Adrenal gland (tissue), 12 donors: ENCODE measurements around the gene SRRT. TPM values are rescaled to one million over a fixed set of nuclear protein-coding genes. Genes with fewer than 3 reads are reported as not detected.
"Not testable (repeated sequence)": the region's sequence is repeated elsewhere in the genome, so short reads cannot be mapped to it uniquely, and the experiment has no call there.

Experiments used
- DNase-seq, 7 donors: peaks; one replicate each; pipeline ENCODE4 v3.0.0-alpha.2; 2019 to 2020
- H3K27ac ChIP-seq, 5 donors: fragments of 200-600 bp; sonication (generic) in 4 of 5; 1 replicate in 3 of 5; 2 replicates in 2 of 5; pipeline versions ENCODE4 v1.5.1 to v1.8.0; 2016 to 2020; ENCODE audit warnings: mild to moderate bottlenecking in 1 of 5
- H3K27me3 ChIP-seq: fragments of 200-600 bp; 2 replicates; pipeline ENCODE4 v1.8.0; 2021
- H3K36me3 ChIP-seq, 2 donors: fragments of 200-600 bp; replicated peaks in 1 of 2; 1 replicate in 1 of 2; 2 replicates in 1 of 2; pipeline versions ENCODE4 v1.5.1 to v1.8.0; 2018 to 2022
- H3K4me1 ChIP-seq, 2 donors: fragments of 200-600 bp; replicated peaks in 1 of 2; 1 replicate in 1 of 2; 2 replicates in 1 of 2; pipeline versions ENCODE4 v1.5.1 to v1.8.0; 2018 to 2021
- H3K4me3 ChIP-seq, 4 donors: fragments of 200-600 bp; sonication (generic) in 3 of 4; one replicate each; pipeline ENCODE4 v1.5.1; 2016 to 2018
- H3K9me3 ChIP-seq, 3 donors: fragments of 200-600 bp; sonication (generic) in 1 of 3; replicated peaks in 1 of 3; 1 replicate in 2 of 3; 2 replicates in 1 of 3; pipeline versions ENCODE4 v1.5.1 to v1.8.0; 2016 to 2021
- POLR2A ChIP-seq, 2 donors: fragments of 450-650 bp; IDR thresholded peaks; one replicate each; pipeline ENCODE4 v1.6.1; 2017; ENCODE audit warnings: antibody characterized with exemption in 2 of 2, mild to moderate bottlenecking in 2 of 2, moderate library complexity in 1 of 2
- WGBS, 4 donors: extraction: QIAGEN DNeasy Blood & Tissue Kit in 2 of 4; methylation state at CpG; one replicate each; pipeline versions ENCODE4 v1.1.5 to v1.1.7; 2013 to 2017; 5-methylcytosine and 5-hydroxymethylcytosine counted together
- intact Hi-C, 2 donors: fragments of 100-400 bp; cut with DNase I; formaldehyde crosslinking; loops; one replicate each; pipeline versions ENCODE4 v1.14.1 to v1.15.0; 2022 to 2023
- polyA plus RNA-seq, 3 donors: library from polyadenylated mRNA; stranded (reverse); fragments of 200-250 nt in 2 of 3; fragments of 350-450 nt in 1 of 3; fragmentation: Illumina TruSeq in 1 of 3; extraction: RNeasy Lipid Tissue Mini Kit (QIAGEN cat#74804) in 1 of 3; gene quantifications; one replicate each; pipeline ENCODE4 v1.2.3, GENCODE V29; 2013 to 2014
- total RNA-seq, 9 donors: library from RNA; depleted of rRNA in 4 of 9; stranded (reverse); fragments of >200 nt in 4 of 9; fragments of 120-200 nt in 1 of 9; fragmentation: NEBNext Ultra II Directional in 1 of 9; extraction: Animal tissue kit (Norgen Biotek cat#: 25700) in 1 of 9; gene quantifications; one replicate each; pipeline versions ENCODE4 v1.1.0 to v1.2.4, GENCODE V29; 2013 to 2023
- TF ChIP-seq, protein P1 (sequence below), 6 experiments: fragments of 450-650 bp in 4 of 6; fragments of 200-600 bp in 2 of 6; sonication (generic) in 1 of 6; IDR thresholded peaks; 1 replicate in 5 of 6; 2 replicates in 1 of 6; pipeline versions ENCODE4 v1.5.1 to v1.8.0; 2016 to 2021; ENCODE audit warnings: antibody characterized with exemption in 6 of 6, mild to moderate bottlenecking in 2 of 6, moderate library complexity in 1 of 6
- donor health status: healthy with polysubstance abuse.
- donor health status: Bipolar disorder and iron deficiency.
- donor health status: DM: yes; HTN: yes; CAD: no.
- donor health status: DM: no; HTN: no; CAD: no.
- donor health status: DM: no; HTN: no; CAD: no.
- donor health status: DM: yes; HTN: yes; CAD: no.

The SRRT gene
- total and polyA plus RNA-seq, 12 donors, result 44.0 to 289 (median 97.1) TPM

DNA sequence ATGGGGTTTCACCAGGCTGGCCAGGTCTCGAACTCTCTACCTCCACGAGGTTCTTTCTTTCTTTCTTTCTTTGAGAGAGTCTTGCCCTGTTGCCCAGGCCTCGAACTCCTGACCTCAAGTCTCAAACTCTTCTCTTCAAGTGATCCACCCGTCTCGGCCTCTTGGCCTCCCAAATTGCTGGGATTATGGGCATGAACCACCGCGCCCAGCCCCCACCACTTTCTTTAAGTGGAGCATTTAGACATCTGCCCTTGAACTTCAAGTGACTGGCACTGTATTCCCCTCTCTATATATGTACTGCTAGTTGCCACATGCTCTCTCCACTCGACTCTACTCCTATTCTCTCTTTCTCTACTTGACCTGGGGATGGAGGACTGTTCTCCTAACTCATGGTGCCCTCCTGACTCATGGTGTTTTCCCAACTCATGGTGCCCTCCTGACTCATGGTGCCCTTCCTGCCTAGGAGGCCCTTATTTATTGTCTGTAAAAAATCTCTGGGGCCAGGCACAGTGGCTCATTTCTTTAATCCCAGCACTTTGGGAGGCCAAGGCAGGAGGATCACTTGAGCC is 40.1 kb downstream of the SRRT start:
- 77 to 83% (median 81%) methylated on average over 8 of the region's 8 CpGs for WGBS, 4 donors
- TF ChIP-seq, protein P1, sequence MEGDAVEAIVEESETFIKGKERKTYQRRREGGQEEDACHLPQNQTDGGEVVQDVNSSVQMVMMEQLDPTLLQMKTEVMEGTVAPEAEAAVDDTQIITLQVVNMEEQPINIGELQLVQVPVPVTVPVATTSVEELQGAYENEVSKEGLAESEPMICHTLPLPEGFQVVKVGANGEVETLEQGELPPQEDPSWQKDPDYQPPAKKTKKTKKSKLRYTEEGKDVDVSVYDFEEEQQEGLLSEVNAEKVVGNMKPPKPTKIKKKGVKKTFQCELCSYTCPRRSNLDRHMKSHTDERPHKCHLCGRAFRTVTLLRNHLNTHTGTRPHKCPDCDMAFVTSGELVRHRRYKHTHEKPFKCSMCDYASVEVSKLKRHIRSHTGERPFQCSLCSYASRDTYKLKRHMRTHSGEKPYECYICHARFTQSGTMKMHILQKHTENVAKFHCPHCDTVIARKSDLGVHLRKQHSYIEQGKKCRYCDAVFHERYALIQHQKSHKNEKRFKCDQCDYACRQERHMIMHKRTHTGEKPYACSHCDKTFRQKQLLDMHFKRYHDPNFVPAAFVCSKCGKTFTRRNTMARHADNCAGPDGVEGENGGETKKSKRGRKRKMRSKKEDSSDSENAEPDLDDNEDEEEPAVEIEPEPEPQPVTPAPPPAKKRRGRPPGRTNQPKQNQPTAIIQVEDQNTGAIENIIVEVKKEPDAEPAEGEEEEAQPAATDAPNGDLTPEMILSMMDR (IDR thresholded peaks at IDR 0.05), result no peak
- no peak for TF ChIP-seq POLR2A (IDR thresholded peaks at IDR 0.05)

DNA sequence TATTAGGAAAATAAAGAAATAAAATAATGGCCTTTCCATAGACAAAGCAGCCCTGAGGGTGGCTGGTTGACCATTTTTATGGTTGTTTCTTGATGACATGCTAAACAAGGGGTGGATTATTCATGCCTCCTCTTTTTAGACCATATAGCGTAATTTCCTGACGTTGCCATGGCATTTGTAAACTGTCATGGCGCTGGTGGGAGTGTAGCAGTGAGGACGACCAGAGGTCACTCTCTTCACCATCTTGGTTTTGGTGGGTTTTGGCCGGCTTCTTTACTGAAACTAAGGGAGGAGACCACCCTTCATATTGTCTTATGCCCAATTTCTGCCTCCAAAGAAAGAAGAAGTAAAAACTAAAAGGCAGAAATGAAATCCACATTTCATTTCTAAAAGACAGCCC is 44.4 kb downstream of the SRRT start:
- H3K36me3 ChIP-seq, intact Hi-C loops, H3K4me3 ChIP-seq, H3K4me1 ChIP-seq, H3K27ac ChIP-seq, H3K9me3 ChIP-seq, H3K27me3 ChIP-seq, DNase-seq: not testable (repeated sequence)
- WGBS, 4 donors, result 81 to 89% (median 85%) methylated on average over 5 of the region's 5 CpGs

More for the DNA sequence above, 40.1 kb downstream of the SRRT start:
- Histone ChIP-seq H3K27ac (no peak overlapping the region), H3K27me3 (no peaks in the 10 kb centered on the region), H3K4me3 (no peak overlapping the region), H3K4me1 (no peaks in the 10 kb centered on the region), H3K36me3 (no peaks in the 10 kb centered on the region), H3K9me3 (no peaks in the 10 kb centered on the region)
- intact Hi-C loops, result no loop called here
- no peak for DNase-seq

DNA sequence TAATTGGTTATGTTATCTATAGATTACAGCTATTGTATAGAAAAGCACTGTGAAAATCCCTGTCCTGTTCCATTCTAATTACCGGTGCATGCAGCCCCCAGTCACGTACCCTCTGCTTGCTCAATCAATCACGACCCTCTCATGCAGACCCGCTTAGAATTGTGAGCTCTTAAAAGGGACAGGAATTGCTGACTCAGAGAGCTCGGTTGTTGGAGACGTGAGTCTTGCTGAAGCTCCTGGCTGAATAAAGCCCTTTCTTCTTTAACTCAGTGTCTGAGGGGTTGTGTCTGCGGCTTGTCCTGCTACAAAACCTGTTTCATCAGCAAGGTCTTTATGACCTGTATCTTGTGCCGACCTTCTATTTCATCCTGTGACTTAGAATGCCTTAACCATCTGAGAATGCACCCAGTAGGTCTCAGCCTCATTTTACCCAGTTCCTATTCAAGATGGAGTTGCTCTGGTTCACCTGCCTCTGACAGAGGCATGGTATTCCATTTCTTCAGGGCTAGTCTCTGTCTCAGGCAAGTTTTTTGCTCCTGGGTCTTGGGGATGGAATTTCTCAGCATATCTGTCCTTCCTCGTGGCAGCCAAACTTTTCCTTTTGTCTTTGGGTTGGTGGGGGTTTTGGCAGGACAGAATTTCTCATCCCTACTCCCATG is 45.0 kb downstream of the SRRT start:
- H3K4me1 ChIP-seq, H3K36me3 ChIP-seq, H3K4me3 ChIP-seq, H3K27ac ChIP-seq, H3K9me3 ChIP-seq, H3K27me3 ChIP-seq, DNase-seq, intact Hi-C loops: not testable (repeated sequence)
- 65 to 76% (median 74%) methylated on average over 8 to 9 of the region's 9 CpGs for WGBS, 4 donors

DNA sequence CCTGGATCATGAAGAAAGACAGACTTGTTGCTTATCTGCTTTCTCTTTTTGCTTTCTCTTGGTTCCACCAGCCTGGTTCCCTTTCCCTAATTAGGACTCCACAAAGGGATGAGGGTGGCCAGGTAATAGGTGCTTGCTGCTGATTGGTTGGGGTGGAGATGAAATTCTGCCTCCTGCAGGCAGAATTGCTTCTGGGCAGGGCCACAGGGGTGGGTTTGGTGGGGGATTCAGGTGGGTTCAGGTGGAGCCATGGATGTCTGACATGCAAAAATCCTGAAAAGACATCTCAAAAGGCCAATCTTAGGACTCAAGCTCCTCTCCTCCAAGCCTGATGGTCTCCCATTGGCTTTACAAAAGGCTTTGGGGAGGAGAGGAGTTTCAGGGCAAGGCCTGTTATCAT is 46.1 kb downstream of the SRRT start:
- Histone ChIP-seq H3K36me3 (no peaks in the 10 kb centered on the region), H3K4me3 (no peak overlapping the region), H3K27me3 (no peaks in the 10 kb centered on the region), H3K4me1 (no peaks in the 10 kb centered on the region), H3K27ac (no peak overlapping the region), H3K9me3 (no peaks in the 10 kb centered on the region)
- DNase-seq, result no peak
- intact Hi-C loops, result no loop called here
- TF ChIP-seq POLR2A (IDR thresholded peaks at IDR 0.05), result no peak
- TF ChIP-seq, protein P1 (IDR thresholded peaks at IDR 0.05), result no peak

DNA sequence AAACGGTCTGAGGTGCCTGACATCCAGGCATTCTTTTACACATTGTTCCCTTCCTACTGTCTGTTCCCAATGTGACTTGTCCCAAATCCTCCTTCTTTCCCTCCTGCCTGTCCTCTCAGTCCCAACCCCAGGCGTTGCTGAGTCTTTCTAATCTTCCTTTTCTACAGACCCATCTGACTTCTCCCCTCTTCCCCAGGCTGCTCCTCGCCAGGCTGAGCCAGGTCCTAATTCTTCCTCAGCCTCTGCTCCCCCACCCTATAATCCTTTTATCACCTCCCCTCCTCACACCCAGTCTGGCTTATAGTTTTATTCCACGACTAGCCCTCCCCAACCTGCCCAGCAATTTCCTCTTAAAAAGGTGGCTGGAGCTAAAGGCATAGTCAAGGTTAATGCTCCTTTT is 48.7 kb downstream of the SRRT start:
- 54 to 68% (median 59%) methylated on average over 4 of the region's 4 CpGs for WGBS, 4 donors
- H3K4me3 ChIP-seq, H3K9me3 ChIP-seq, H3K27me3 ChIP-seq, H3K4me1 ChIP-seq, DNase-seq, H3K27ac ChIP-seq, H3K36me3 ChIP-seq, intact Hi-C loops: not testable (repeated sequence)

DNA sequence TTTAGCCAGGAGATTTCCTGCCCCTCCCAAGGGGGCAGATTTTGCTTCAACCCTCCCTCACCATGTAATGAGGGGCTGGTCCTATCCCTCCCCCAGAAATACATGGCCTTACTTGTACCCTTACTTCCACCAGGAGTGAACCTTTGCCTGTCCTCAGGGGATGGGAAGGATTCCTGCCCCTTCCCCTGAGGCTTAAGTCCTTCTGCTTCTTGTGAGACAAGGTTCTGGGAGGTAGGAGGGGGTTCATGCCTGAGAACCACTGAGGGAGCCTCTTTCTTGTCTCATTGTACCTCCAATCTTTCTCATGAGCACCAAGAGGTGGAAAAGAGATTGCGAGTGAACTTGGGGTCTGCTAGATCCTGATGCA is 54.9 kb downstream of the SRRT start:
- Histone ChIP-seq H3K4me3 (no peak overlapping the region), H3K36me3 (no peaks in the 10 kb centered on the region), H3K4me1 (no peaks in the 10 kb centered on the region), H3K9me3 (no peaks in the 10 kb centered on the region), H3K27me3 (no peaks in the 10 kb centered on the region), H3K27ac (no peak overlapping the region)
- intact Hi-C loops, result no loop called here
- WGBS, 4 donors, result 64 to 80% (median 70%) methylated on average over 1 of the region's 1 CpG
- TF ChIP-seq, protein P1 (IDR thresholded peaks at IDR 0.05), result no peak
- TF ChIP-seq POLR2A (IDR thresholded peaks at IDR 0.05), result no peak
- DNase-seq, result no peak
